A673 (cell line): Measurements from ENCODE around the gene TNS3.

Source experiments
- CTCF ChIP-seq: fragments of 300-800, 200-600 bp; sonication (generic); conservative IDR thresholded peaks from 2 replicates; pipeline ENCODE4 v1.5.1; 2017; ENCODE audit warnings: low read depth, mild to moderate bottlenecking, antibody characterized with exemption, low read length, moderate library complexity, mixed read lengths
- EZH2 ChIP-seq: fragments of 200-600 bp; sonication (generic); IDR thresholded peaks from 2 replicates; pipeline ENCODE4 v1.6.1; 2017; ENCODE audit warnings: borderline replicate concordance, low read depth, mild to moderate bottlenecking, mixed read lengths, antibody characterized with exemption, low read length; ENCODE audit not compliant: poor library complexity, severe bottlenecking

GRCh38 chr7:47521011-47521795, 60.7 kb downstream of the TNS3 start:
- TF ChIP-seq CTCF = no peak
- TF ChIP-seq EZH2 = no peak
